ENCODE measurements around the gene ZNF382. TPM values are rescaled to one million over a fixed set of nuclear protein-coding genes. Genes with fewer than 3 reads are reported as not detected.

The ZNF382 gene
- total RNA-seq, 2 experiments from 2014 or later, result 4.2 to 4.4 TPM

DNA sequence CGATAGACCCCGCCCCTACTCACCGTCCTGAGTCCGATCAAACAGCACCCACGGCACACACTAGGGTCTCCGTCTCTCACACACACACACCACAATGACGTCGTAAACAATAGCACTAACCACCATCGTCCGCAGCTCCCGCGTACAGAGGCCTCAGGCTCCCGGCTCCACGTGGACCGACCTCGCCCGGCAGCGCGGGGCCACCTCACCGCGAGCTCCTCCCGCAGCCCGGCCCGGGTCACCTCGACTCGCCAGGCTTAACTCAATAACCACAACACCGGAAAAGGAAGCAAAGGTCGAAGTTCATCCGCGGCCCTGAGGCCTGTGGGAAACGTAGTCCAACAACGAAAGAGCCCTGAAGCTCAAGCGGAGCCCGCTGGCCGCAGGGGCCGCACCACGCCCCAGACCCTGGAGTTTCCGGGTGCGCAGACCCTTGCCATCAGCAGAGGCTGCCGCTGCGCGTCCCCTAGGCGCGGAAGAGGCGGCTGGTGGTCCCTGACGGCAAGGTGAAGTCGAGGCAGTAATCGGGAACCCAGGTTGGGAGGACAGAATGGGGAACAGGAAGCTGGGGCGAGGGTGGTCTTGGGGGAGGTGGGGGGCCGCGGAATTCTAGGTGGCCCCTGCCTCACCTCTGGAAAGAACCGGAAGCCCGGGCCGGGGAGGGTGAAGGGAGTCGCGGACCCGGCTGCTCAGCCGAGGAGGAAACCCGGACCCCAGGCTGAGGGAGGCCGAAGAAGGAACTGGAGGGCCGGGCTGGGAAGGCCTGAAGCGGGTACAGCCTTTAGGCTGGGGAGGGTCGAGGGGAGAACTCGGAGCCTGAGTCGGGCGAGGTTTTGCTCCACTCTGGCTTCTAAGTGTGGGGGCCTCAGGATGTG is 31.9 kb upstream of the ZNF382 start, which contains the start of gene ZNF529:
ZNF529 (minus strand) TSS at position 273 of the 875 bp plus-strand sequence. CDS start 946 bp downstream, outside the sequence.
- POLR2A ChIA-PET, result interaction anchor here (0.6 to 2.0 kb wide), 22 partner anchors 23 to 1082 kb away, joined by 3 to 42 read pairs (median 5); partner anchors contain the start of genes POLR2I, TBCB, ZFP14 and ZFP30
- DNase-seq (peak; percentile 69 to 94 (median 78)), ATAC-seq (ENCODE audit: poor library complexity) (peak; percentile 92)
- peak within 1 kb of the TSS; percentile 89 to 97 for H3K27ac ChIP-seq (ENCODE audit: low read depth in 1 of 2, low read length in 2 of 2)
- H3K27me3 Mint-ChIP-seq, result no peaks in the 10 kb centered on the region
- peaks cover 39% of the 10 kb centered on the region for H3K4me1 Mint-ChIP-seq (ENCODE audit: low read depth)
- CTCF ChIA-PET, result interaction anchor here (1.2 kb wide), 1 partner anchor 32 kb away, joined by 3 read pairs; the partner anchor contains the start of gene ZNF382
- peak within 1 kb of the TSS; percentile 94 for H3K4me3 Mint-ChIP-seq
- no peaks in the 10 kb centered on the region for H3K27me3 ChIP-seq (ENCODE audit: control insufficient read depth in 1 of 2, insufficient read depth in 2 of 2, low read length in 2 of 2)
- H3K36me3 Mint-ChIP-seq (ENCODE audit: low read depth), result peaks cover 81% of the 10 kb centered on the region
- H3K4me1 ChIP-seq (ENCODE audit: insufficient read depth, low read length), result peaks cover 25% of the 10 kb centered on the region
- H3K9me3 Mint-ChIP-seq, result peaks cover 2% of the 10 kb centered on the region
- intact Hi-C loops (cut with DNase I, micrococcal nuclease), result loop anchor here (1.0 to 5.0 kb wide), 9 partner anchors 32 to 644 kb away; partner anchors contain the start of genes ZNF260 (in 2 of the 2), ZNF566 (in 2 of the 2), ZFP14 (in 1 of the 2) and ZNF345 (in 1 of the 2)
- H3K4me3 ChIP-seq (ENCODE audit: low read length), result peak within 1 kb of the TSS; percentile 88
- H3K27ac Mint-ChIP-seq, result peak within 1 kb of the TSS; percentile 93
- H3K9me3 ChIP-seq (ENCODE audit: control insufficient read depth in 1 of 2, insufficient read depth in 1 of 2, low read length in 2 of 2), result peaks cover 13 to 16% of the 10 kb centered on the region in 2 experiments
- no peak for TF ChIP-seq CTCF (IDR thresholded peaks at IDR 0.05)
- peaks cover 27% of the 10 kb centered on the region for H3K36me3 ChIP-seq (ENCODE audit: insufficient read depth, low read length)

DNA sequence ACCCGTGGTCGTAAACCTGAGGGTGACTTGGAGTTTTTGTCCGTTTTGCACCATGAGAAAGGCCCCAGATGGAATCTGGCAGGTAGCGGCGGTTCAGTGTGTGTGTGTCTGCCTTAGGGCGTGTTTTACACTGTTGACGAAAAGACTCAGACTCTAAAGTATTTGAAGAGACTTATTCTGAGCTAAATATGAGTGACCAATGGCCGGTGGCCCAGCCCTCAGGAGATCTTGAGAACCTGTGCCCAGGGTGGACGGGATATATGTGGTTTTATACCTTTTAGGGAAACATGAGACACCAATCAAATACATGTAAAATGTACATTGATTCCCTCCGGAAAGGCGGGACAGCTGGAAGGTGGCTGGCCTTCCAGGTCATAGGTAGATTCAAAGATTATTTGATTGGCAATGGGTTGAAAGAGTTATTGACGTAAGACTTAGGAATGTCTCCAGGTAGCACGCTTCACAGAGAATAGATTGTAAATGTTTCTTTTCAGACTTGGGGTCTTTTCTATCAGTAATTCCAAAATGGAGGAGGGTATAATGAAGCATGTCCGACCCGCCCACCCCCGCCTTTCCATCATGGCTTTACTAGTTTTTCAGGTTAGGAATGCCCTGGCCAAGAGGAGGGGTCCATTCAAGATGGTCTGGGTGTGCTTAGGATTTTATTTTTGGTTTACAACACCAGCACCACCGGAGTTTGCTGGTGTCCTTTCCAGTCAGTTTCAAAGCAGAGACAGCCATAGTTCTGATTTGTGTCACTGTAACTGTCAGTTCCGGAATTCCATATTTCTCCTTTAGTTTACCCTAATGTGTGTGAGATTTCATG is 31.0 kb upstream of the ZNF382 start:
- H3K4me1 ChIP-seq (ENCODE audit: insufficient read depth, low read length), result peaks cover 25% of the 10 kb centered on the region
- intact Hi-C loops (cut with DNase I, micrococcal nuclease), result loop anchor here (1.0 to 5.0 kb wide), 9 partner anchors 31 to 643 kb away; partner anchors contain the start of genes ZNF260 (in 2 of the 2), ZNF566 (in 2 of the 2), ZFP14 (in 1 of the 2) and ZNF345 (in 1 of the 2)
- H3K27ac Mint-ChIP-seq, result peak overlapping the region; percentile 93
- H3K36me3 Mint-ChIP-seq (ENCODE audit: low read depth), result peaks cover 81% of the 10 kb centered on the region
- peaks cover 2% of the 10 kb centered on the region for H3K9me3 Mint-ChIP-seq
- H3K27me3 ChIP-seq (ENCODE audit: control insufficient read depth in 1 of 2, insufficient read depth in 2 of 2, low read length in 2 of 2), result no peaks in the 10 kb centered on the region
- DNase-seq, result no peak
- H3K4me3 ChIP-seq (ENCODE audit: low read length), result peak overlapping the region; percentile 88
- peak overlapping the region; percentile 94 for H3K4me3 Mint-ChIP-seq
- H3K9me3 ChIP-seq (ENCODE audit: control insufficient read depth in 1 of 2, insufficient read depth in 1 of 2, low read length in 2 of 2), result peaks cover 5 to 21% of the 10 kb centered on the region in 2 experiments
- CTCF ChIA-PET, result interaction anchor here (0.6 kb wide), 1 partner anchor 65 kb away, joined by 4 read pairs; no protein-coding TSS in a partner anchor
- no peak for TF ChIP-seq CTCF (IDR thresholded peaks at IDR 0.05)
- H3K4me1 Mint-ChIP-seq (ENCODE audit: low read depth), result peaks cover 39% of the 10 kb centered on the region
- H3K27ac ChIP-seq (ENCODE audit: low read depth in 1 of 2, low read length in 2 of 2), result peak overlapping the region; percentile 89 to 97
- H3K36me3 ChIP-seq (ENCODE audit: insufficient read depth, low read length), result peaks cover 24% of the 10 kb centered on the region
- ATAC-seq (ENCODE audit: poor library complexity), result no peak
- POLR2A ChIA-PET, result interaction anchor here (0.8 to 2.0 kb wide), 11 partner anchors 31 to 504 kb away, joined by 3 to 42 read pairs (median 7); partner anchors contain the start of genes POLR2I, TBCB, ZFP14 and ZNF146
- H3K27me3 Mint-ChIP-seq, result no peaks in the 10 kb centered on the region

DNA sequence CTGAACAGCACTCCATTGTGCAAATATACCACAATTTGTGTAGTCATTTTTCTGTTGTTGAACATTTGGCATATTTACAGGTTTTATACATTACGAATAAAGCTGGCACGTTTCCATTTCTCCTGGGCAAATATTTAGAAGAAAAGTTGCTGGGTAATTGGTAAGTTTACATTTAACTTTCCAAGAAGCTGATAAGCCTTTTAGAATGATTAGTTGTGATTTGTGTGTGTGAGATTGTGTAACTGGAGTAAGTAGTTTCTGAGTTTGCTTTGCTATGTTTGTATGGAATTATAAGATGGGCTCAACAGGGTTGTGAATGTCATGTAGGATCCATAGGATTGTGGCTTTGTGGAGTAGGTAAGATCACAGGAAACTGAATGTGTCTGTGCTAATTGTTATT is 30.4 kb upstream of the ZNF382 start:
- Mint-ChIP-seq H3K9me3 (peaks cover 2% of the 10 kb centered on the region), H3K36me3 (ENCODE audit: low read depth) (peaks cover 81% of the 10 kb centered on the region), H3K27me3 (no peaks in the 10 kb centered on the region), H3K4me3 (peak overlapping the region; percentile 94), H3K4me1 (ENCODE audit: low read depth) (peaks cover 39% of the 10 kb centered on the region), H3K27ac (peak overlapping the region; percentile 93)
- Histone ChIP-seq H3K4me3 (ENCODE audit: low read length) (no peak overlapping the region), H3K4me1 (ENCODE audit: insufficient read depth, low read length) (peaks cover 25% of the 10 kb centered on the region), H3K27me3 (ENCODE audit: control insufficient read depth in 1 of 2, insufficient read depth in 2 of 2, low read length in 2 of 2) (no peaks in the 10 kb centered on the region), H3K9me3 (ENCODE audit: control insufficient read depth in 1 of 2, insufficient read depth in 1 of 2, low read length in 2 of 2) (peaks cover 0 to 16% of the 10 kb centered on the region in 2 experiments), H3K27ac (ENCODE audit: low read depth in 1 of 2, low read length in 2 of 2) (no peak overlapping the region), H3K36me3 (ENCODE audit: insufficient read depth, low read length) (peaks cover 26% of the 10 kb centered on the region)
- TF ChIP-seq CTCF (IDR thresholded peaks at IDR 0.05), result no peak
- ChIA-PET CTCF (interaction anchor here (0.6 kb wide), 1 partner anchor 65 kb away, joined by 4 read pairs; no protein-coding TSS in a partner anchor), POLR2A (no interaction called here)
- no peak for DNase-seq
- no peak for ATAC-seq (ENCODE audit: poor library complexity)
- intact Hi-C loops (cut with DNase I, micrococcal nuclease), result loop anchor here in 1 of 2 experiments (5.0 kb wide), 6 partner anchors 43 to 643 kb away; partner anchors contain the start of genes ZNF345, ZNF383, ZNF461 and ZNF567

All from CD4-positive, alpha-beta T cell (primary cell).